GM21390 (cell line): ENCODE measurements around the gene PCK2.
"Not testable (repeated sequence)": the region's sequence is repeated elsewhere in the genome, so short reads cannot be mapped to it uniquely, and the experiment has no call there.

Experiments
- ATAC-seq: cut with Tn5 transposase; IDR thresholded peaks from one replicate; pipeline ENCODE4 v1.9.1; 2021; ENCODE audit not compliant: unreplicated experiment

The PCK2 gene

GRCh38 chr14:24093207-24093900 is 757 bp upstream of the PCK2 start:
- no peak for ATAC-seq

- ATAC-seq: no peak
These were observed 745 bp downstream of the PCK2 start for GRCh38 chr14:24094841-24095270.

GRCh38 chr14:24095271-24096068 is 1.4 kb downstream of the PCK2 start:
- peak; percentile 66 for ATAC-seq

GRCh38 chr14:24096545-24097181 is 2.6 kb downstream of the PCK2 start:
- ATAC-seq: no peak

GRCh38 chr14:24098229-24098926 is 4.3 kb downstream of the PCK2 start:
- ATAC-seq: no peak

- ATAC-seq: no peak
These were observed 5.1 kb downstream of the PCK2 start for GRCh38 chr14:24098927-24099813.

- ATAC-seq: no peak
These were observed 6.3 kb downstream of the PCK2 start for GRCh38 chr14:24100197-24100981.

- ATAC-seq: no peak
These were observed 6.9 kb downstream of the PCK2 start for GRCh38 chr14:24100982-24101494.

- ATAC-seq: no peak
These were observed 8.4 kb downstream of the PCK2 start for GRCh38 chr14:24102357-24103048.

- no peak for ATAC-seq
These were observed 9.3 kb downstream of the PCK2 start for GRCh38 chr14:24103451-24103850.

- not testable (repeated sequence) for ATAC-seq
These were observed 11.6 kb downstream of the PCK2 start for GRCh38 chr14:24105609-24106239.

GRCh38 chr14:24106672-24107271 is 12.7 kb downstream of the PCK2 start:
- ATAC-seq: no peak

- ATAC-seq: peak; percentile 34
These were observed 14.3 kb downstream of the PCK2 start for GRCh38 chr14:24108336-24108874.

GRCh38 chr14:24110060-24110459 is 15.9 kb downstream of the PCK2 start:
- ATAC-seq: no peak

- no peak for ATAC-seq
These were observed 16.4 kb downstream of the PCK2 start for GRCh38 chr14:24110523-24110922.

- no peak for ATAC-seq
These were observed 19.3 kb downstream of the PCK2 start for GRCh38 chr14:24113379-24113800.

GRCh38 chr14:24113801-24114531 is 19.9 kb downstream of the PCK2 start:
- ATAC-seq: peak; percentile 20
